T-helper 2 cell treated with Interferon-gamma antibody and Interleukin-4, amounts not matched to agents 5 μg/mL and 100 μg/mL, for 36 hours (primary cell): ENCODE measurements around the gene CPE.
"Not testable (repeated sequence)": the region's sequence is repeated elsewhere in the genome, so short reads cannot be mapped to it uniquely, and the experiment has no call there.

ENCODE experiments used
- DNase-seq: peaks from one replicate; pipeline ENCODE4 v3.0.0; 2021; ENCODE audit warnings: low spot score
- H3K27ac Mint-ChIP-seq: one replicate; pipeline ENCODE4 v1.8.0; 2021; ENCODE audit warnings: mild to moderate bottlenecking, mixed read lengths
- H3K27me3 Mint-ChIP-seq: one replicate; pipeline ENCODE4 v1.8.0; 2021; ENCODE audit warnings: low read depth, mixed read lengths
- H3K36me3 Mint-ChIP-seq: one replicate; pipeline ENCODE4 v1.8.0; 2021; ENCODE audit warnings: low read depth, mixed read lengths
- H3K4me1 Mint-ChIP-seq: one replicate; pipeline ENCODE4 v1.8.0; 2021; ENCODE audit warnings: low read depth, mixed read lengths
- H3K4me3 Mint-ChIP-seq: one replicate; pipeline ENCODE4 v1.8.0; 2022; ENCODE audit warnings: mild to moderate bottlenecking, moderate library complexity, mixed read lengths
- H3K9me3 Mint-ChIP-seq: one replicate; pipeline ENCODE4 v1.8.0; 2021; ENCODE audit warnings: mixed read lengths

Gene CPE

DNA sequence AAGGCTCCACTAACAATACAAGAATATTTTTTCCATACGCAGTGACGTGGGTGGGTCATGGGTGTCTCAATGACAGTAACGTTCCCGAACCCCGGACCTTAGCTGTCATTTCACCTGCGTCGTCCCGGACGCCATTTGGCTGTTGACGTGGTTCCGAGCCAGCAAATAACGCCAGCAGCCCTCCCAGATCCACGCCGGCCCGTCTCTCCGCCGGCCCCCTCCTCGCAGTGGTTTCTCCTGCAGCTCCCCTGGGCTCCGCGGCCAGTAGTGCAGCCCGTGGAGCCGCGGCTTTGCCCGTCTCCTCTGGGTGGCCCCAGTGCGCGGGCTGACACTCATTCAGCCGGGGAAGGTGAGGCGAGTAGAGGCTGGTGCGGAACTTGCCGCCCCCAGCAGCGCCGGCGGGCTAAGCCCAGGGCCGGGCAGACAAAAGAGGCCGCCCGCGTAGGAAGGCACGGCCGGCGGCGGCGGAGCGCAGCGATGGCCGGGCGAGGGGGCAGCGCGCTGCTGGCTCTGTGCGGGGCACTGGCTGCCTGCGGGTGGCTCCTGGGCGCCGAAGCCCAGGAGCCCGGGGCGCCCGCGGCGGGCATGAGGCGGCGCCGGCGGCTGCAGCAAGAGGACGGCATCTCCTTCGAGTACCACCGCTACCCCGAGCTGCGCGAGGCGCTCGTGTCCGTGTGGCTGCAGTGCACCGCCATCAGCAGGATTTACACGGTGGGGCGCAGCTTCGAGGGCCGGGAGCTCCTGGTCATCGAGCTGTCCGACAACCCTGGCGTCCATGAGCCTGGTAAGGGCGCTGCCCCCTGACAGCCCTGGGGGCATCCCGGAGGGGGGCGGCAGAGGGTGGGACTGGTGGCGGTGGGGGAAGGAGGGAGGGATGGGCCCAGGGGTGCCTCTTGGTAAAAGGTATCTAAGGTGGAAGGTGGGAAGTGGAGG, at the start of gene CPE:
Gene CPE, plus strand, starts transcription at position 264 of the 933 bp plus-strand sequence. Its CDS starts 214 bp downstream, at position 478.
- Mint-ChIP-seq H3K27ac (no peak within 1 kb of the TSS), H3K9me3 (no peaks in the 10 kb centered on the region), H3K4me1 (peaks cover 5% of the 10 kb centered on the region), H3K36me3 (no peaks in the 10 kb centered on the region), H3K27me3 (peaks cover 79% of the 10 kb centered on the region), H3K4me3 (peak within 1 kb of the TSS; percentile 70)
- peak; percentile 58 for DNase-seq

DNA sequence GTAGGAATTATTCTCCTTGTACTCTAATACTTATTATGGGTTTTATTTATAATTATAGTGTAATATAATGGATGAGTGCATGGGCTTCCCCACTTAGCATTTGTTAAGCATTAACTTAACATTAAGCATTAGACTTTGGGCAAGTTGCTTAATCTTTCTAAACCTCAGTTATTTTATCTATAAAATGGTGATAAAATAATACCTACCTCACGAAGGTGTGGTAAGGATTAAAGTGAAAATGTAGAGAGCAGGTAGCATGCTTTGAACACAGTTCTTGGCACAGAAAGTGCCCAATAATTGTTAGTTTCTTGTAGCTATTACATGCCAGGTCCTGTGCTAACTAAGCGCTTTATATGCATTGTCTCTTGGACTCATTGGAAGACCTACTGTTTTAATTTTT, 48.7 kb upstream of the CPE start:
- no peak for DNase-seq
- H3K27ac Mint-ChIP-seq, result peak overlapping the region; percentile 83
- peaks cover 29% of the 10 kb centered on the region for H3K36me3 Mint-ChIP-seq
- no peaks in the 10 kb centered on the region for H3K9me3 Mint-ChIP-seq
- H3K4me1 Mint-ChIP-seq, result peaks cover 46% of the 10 kb centered on the region
- peak overlapping the region; percentile 77 for H3K4me3 Mint-ChIP-seq
- H3K27me3 Mint-ChIP-seq, result no peaks in the 10 kb centered on the region

DNA sequence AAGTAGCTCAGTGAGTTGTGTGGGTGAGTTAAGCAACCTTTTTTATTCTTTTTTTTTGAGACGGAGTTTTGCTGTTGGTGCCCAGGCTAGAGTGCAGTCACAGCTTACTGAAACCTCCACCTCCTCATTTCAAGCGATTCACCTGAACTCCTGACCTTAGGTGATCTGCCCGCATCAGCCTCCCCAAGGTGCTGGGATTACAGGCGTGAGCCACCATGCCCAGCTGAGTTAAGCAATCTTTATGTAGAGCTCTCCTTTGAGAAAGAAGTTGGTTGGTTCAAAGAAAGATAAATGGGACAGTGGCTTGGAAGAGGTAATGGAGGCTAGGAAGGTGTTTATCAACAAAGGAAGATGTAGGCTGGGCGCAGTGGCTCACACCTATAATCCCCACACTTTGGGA, 48.1 kb upstream of the CPE start:
- H3K4me1 Mint-ChIP-seq, result peaks cover 47% of the 10 kb centered on the region
- peaks cover 30% of the 10 kb centered on the region for H3K36me3 Mint-ChIP-seq
- H3K4me3 Mint-ChIP-seq, result peak overlapping the region; percentile 77
- no peaks in the 10 kb centered on the region for H3K9me3 Mint-ChIP-seq
- H3K27me3 Mint-ChIP-seq, result no peaks in the 10 kb centered on the region
- H3K27ac Mint-ChIP-seq, result peak overlapping the region; percentile 83
- DNase-seq, result no peak

DNA sequence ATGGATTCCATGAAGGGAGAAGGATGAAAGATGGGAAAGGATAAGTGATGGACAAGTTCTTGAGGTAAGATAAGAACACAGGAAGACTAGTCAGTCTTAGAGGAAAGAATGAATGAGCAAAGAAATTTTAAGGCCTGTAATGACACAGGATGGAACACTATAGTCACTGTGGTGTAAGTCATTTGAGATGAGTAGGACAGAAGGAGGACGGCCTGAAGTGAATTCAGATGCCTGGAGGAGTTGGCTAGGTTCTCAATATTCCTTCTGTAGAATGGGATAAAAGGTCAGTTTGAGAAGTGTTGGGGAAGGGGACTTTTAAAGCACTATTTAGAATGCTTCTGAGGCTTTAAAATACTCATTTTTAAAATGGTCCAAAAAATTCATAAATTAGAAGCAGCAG, 47.4 kb upstream of the CPE start:
- H3K36me3 Mint-ChIP-seq, result peaks cover 32% of the 10 kb centered on the region
- H3K27me3 Mint-ChIP-seq, result no peaks in the 10 kb centered on the region
- DNase-seq, result no peak
- H3K9me3 Mint-ChIP-seq, result no peaks in the 10 kb centered on the region
- peak overlapping the region; percentile 77 for H3K4me3 Mint-ChIP-seq
- peaks cover 42% of the 10 kb centered on the region for H3K4me1 Mint-ChIP-seq
- peak overlapping the region; percentile 75 for H3K27ac Mint-ChIP-seq

DNA sequence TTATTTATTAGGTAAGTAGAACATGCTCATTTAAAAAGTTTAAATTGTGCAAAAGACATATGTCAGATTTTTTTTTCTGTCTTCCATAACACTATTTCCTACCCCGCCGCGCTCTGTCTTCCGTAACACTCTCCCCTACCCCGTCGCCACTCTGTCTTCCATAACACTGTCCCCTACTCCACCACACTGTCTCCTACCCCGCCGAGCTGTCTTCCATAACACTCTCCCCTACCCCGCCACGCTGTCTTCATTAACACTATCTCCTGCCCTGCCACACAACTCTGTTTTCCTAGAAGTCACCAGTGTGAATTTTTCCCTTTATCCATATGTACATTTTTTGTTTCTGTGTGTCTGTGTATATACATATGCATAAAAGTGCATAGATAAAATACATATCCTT, 47.0 kb upstream of the CPE start:
- Mint-ChIP-seq H3K9me3 (no peaks in the 10 kb centered on the region), H3K36me3 (peaks cover 37% of the 10 kb centered on the region), H3K4me1 (peaks cover 46% of the 10 kb centered on the region), H3K27ac (peak overlapping the region; percentile 58), H3K27me3 (no peaks in the 10 kb centered on the region), H3K4me3 (peak overlapping the region; percentile 77)
- DNase-seq, result no peak

DNA sequence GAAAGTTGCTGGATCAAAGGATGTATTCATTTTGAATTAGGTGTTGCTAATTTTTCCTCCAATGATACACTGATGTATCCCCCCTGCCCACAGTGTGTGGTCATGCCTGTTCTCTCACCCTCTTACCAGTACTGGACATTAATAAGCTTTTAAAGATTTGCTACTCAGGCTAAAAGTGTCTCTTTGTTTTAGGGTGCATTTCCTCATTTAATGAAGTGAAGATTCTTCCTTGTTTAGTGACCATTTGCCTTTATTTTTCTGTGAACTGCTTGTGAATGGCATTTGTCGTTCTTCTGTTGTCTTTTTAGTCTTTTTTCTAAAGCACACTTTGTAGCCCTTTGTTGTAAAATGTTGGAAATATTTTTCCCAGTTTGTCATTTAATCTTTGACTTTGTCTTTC, 46.3 kb upstream of the CPE start:
- DNase-seq, result no peak
- Mint-ChIP-seq H3K36me3 (peaks cover 40% of the 10 kb centered on the region), H3K4me3 (peak overlapping the region; percentile 77), H3K9me3 (no peaks in the 10 kb centered on the region), H3K27ac (peak overlapping the region; percentile 58), H3K27me3 (no peaks in the 10 kb centered on the region), H3K4me1 (peaks cover 49% of the 10 kb centered on the region)

DNA sequence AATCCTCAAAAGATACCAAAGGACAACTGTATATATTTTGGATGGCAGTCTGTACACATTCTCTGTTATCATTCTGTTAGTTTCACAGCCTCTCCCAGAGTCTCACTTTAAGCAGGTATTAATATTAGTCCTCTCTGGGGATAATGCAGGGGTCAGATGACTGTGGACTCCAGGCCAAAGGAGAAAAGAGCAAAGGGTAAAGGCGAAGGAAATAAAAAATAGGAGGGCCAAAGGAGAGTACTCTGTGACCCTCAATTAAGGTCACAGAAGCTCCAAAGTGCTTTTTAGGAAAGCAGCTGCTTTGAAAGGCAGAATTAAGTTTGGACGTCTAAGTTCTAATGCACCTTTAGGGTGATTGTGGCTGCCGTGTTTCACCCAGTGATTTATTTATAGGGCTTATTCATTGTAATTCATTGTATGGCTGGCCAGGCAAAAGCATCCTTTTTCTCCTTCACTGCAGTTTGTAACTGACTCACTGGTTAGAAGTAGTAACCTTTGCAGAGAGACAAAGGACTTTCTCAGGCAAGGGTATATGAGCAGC, 43.6 kb upstream of the CPE start:
- no peaks in the 10 kb centered on the region for H3K27me3 Mint-ChIP-seq
- no peaks in the 10 kb centered on the region for H3K9me3 Mint-ChIP-seq
- H3K4me1 Mint-ChIP-seq, result peaks cover 49% of the 10 kb centered on the region
- DNase-seq, result no peak
- H3K36me3 Mint-ChIP-seq, result peaks cover 48% of the 10 kb centered on the region
- peak overlapping the region; percentile 16 for H3K4me3 Mint-ChIP-seq
- H3K27ac Mint-ChIP-seq, result peak overlapping the region; percentile 22

DNA sequence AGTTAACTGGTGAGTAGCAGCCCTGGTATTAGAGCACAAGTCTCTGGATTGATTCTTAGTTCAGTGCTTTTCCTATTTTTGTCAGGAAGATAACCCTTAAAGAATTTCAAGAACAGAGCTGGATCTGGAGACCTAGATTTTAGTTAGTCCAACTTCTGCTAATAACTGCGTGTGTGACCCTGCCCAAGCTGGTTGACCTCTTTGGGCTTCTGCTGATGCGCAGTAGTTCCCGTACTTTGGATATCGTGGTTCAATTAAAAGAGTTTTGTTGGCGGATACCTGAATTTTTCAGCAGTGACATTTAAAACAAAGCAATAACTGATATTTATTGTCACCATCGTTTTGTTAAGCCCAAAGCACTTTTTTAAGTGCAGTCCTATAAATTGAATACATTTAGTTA, 42.1 kb upstream of the CPE start:
- Mint-ChIP-seq H3K36me3 (peaks cover 49% of the 10 kb centered on the region), H3K4me1 (peaks cover 39% of the 10 kb centered on the region), H3K27me3 (no peaks in the 10 kb centered on the region), H3K27ac (no peak overlapping the region), H3K9me3 (no peaks in the 10 kb centered on the region), H3K4me3 (no peak overlapping the region)
- no peak for DNase-seq

DNA sequence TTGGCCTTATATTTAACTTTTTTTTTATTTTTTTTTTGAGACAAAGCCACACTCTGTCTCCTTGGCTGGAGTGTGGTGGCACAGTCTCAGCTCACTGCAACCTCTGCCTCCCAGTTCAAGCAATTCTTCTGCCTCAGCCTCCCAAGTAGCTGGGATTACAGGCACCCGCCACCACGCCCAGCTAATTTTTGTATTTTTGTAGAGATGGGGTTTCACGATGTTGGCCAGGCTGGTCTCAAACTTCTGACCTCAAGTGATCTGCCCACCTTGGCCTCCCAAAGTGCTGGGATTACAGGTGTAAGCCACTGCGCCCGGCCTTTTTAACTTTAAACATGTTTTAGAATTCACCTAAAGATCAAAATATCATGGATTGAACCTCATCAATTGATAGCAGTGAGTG, 36.5 kb upstream of the CPE start:
- H3K27ac Mint-ChIP-seq, DNase-seq, H3K27me3 Mint-ChIP-seq, H3K9me3 Mint-ChIP-seq, H3K4me1 Mint-ChIP-seq, H3K4me3 Mint-ChIP-seq: not testable (repeated sequence)
- peaks cover 38% of the 10 kb centered on the region for H3K36me3 Mint-ChIP-seq

DNA sequence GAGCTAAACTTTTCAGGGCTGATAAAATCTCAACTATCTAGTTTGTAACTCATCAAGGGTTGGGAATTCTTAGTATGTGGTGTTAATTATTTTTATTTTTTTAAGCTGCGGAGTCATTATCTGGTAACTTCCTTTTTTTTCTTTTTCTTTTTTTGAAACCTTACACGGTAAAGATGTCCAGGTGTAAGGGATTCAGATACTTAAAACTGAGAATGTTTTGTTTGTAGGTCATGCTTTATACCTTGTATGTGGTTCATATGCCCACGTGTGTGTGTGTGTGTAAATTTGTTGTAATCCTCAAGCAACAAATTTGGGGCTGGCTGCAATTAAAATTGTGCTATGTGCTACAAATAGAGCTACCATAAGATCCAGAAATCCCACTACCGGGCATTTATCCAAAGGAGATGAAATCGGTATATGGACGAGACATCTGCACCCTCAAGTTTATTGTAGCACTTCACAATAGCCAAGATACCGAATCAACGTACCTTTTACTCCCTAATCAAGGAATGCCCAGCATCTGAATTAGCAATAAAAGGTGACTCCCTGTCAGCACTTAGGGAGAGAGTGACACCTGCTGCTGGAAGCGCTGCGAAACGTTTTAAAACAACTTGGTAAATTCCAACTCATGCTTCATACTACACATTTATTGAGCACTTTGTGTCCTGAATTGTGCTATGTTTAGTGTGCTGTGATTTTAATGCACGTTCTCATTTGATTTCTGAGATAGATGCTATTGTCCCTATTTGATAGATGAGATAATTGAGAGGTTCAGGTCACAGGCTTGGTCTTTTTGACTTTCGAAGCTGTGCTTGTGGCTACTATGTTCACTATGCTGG, 35.2 kb upstream of the CPE start:
- no peak for DNase-seq
- H3K27ac Mint-ChIP-seq, result no peak overlapping the region

DNA sequence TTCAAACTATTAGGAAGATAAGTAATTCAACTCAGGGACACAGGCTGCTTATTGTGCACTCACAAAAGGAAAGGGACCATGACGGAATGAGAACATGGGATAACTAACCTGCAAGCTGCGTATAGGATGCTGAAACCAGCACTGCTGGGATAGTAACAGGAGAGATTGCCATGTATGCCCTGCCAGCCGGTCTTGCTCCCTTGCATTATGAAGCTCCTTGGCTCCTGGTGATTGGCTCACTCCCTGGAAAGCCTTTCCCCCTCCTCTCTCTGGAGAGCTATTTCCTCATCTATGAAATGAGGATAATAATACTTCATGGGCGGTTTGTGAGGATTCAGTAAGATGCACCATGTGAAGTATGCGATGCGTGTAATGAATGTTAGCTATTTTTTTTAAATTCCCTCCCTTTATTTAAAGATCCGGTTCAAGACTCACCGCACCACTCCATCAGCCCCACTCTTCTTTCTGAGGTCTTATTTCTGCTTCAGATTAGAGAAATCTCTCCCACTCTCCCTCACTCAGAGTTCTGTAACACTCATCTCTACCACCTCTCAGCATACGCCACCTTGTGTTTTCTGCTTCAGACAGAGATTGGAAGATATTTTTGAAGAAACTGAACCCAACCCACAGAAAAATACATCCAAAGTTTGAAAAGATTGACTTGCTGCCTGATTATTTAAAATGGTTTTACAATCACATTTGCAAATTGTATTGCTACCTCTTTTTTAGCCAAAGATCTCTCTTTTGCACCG, 33.0 kb upstream of the CPE start:
- no peaks in the 10 kb centered on the region for H3K4me1 Mint-ChIP-seq
- peaks cover 19% of the 10 kb centered on the region for H3K36me3 Mint-ChIP-seq
- no peak overlapping the region for H3K4me3 Mint-ChIP-seq
- H3K27me3 Mint-ChIP-seq, result no peaks in the 10 kb centered on the region
- H3K9me3 Mint-ChIP-seq, result no peaks in the 10 kb centered on the region
- H3K27ac Mint-ChIP-seq, result no peak overlapping the region
- DNase-seq, result no peak

More for the DNA sequence above, 35.2 kb upstream of the CPE start:
- no peak overlapping the region for H3K4me3 Mint-ChIP-seq
- H3K9me3 Mint-ChIP-seq, result no peaks in the 10 kb centered on the region
- peaks cover 2% of the 10 kb centered on the region for H3K4me1 Mint-ChIP-seq
- no peaks in the 10 kb centered on the region for H3K27me3 Mint-ChIP-seq
- H3K36me3 Mint-ChIP-seq, result peaks cover 30% of the 10 kb centered on the region

DNA sequence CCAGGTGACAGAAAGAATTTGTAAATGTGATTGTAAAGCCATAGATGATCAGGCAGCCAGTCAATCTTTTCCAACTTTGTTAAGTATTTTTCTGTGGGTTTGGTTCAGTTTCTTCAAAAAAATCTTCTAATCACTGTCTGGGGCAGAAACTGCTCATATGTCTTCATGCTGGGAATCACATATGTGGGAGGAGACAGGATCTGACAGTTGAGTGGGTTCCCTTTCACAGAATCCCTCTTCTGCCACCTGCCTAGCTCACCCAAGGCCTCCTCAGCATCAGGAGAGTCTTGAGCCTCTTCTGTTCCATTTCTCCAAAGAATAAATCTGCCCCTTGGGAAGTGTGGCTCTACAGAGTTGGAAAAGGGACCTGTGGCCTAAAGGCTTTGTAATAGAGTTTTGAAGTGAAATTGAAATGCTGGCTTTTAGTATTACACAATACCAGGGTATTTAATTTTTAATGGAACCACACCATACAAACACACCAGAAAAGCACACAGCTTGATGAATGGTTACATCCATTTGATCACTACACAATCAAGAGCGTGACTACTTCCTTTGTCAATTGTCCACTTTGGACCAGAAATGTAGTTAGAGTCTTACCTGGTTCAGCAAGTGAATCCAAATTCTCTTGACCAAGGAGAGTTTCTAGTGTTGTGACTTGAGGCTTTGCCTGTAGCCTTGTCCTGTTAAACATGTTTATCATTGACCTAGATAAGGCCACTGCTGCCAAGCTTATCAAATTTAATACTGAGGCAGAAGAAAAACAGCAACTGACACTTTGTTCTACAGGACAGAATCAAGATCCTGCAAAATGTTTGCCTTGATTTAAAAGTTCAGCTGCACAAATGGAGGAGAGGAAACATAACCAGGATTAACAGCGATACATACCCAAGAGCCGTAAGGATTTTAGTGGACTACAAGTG, 30.9 kb upstream of the CPE start:
- Mint-ChIP-seq H3K27me3 (no peaks in the 10 kb centered on the region), H3K4me3 (no peak overlapping the region), H3K4me1 (no peaks in the 10 kb centered on the region), H3K36me3 (peaks cover 12% of the 10 kb centered on the region), H3K27ac (no peak overlapping the region), H3K9me3 (no peaks in the 10 kb centered on the region)
- DNase-seq, result no peak
